Germinal center (tissue), 1 donor: ENCODE data around the gene ST6GALNAC3.
"Not testable (repeated sequence)": the region's sequence is repeated elsewhere in the genome, so short reads cannot be mapped to it uniquely, and the experiment has no call there.

Experiments
- DNase-seq: peaks from one replicate; pipeline ENCODE4 v3.0.0; 2012; ENCODE audit warnings: mixed read lengths, low spot score

ST6GALNAC3 gene

GRCh38 chr1:76109404-76109803 lies 34.9 kb downstream of the ST6GALNAC3 start:
- no peak for DNase-seq

GRCh38 chr1:76109901-76110560 lies 35.5 kb downstream of the ST6GALNAC3 start:
- no peak for DNase-seq

DNA sequence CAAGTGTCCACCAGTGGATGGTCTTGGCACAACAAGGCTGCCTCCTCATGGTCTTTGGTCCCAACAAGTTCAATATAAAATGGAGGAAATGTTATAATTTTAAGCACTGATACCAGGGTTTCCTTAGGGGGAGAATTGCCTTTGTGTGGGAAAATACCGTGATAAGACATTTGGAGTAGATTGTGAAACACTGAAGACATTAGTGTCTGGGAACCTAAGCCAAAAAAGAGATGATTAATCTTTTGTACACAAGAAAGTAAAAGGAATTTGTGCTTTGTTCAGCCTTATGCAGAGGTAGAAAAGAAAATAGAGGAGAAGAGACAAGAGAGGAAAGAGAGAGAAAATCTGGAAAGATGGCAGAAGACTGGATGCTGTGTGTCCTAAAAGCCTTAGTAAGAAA lies 36.1 kb downstream of the ST6GALNAC3 start:
- no peak for DNase-seq

GRCh38 chr1:76112321-76112720 lies 37.8 kb downstream of the ST6GALNAC3 start:
- not testable (repeated sequence) for DNase-seq

DNA sequence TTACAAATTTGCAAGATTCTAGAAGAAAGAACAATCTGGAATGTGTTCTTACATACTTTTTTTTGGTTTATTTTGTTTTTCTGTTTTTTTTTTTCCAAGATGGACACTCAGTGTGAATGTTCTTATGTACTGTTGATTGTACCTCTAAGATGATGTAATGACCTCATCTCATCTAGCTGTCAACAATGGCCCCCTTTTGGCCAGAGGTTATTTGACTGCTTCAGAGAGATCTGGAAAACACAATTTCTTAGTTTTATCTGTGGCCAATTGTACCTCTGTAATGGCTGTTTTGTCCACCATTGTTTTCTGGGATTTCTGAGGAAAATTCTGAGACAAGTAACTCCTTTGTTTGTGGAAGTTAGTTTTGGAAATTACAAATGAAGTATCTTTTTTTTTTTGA lies 38.9 kb downstream of the ST6GALNAC3 start:
- no peak for DNase-seq

DNA sequence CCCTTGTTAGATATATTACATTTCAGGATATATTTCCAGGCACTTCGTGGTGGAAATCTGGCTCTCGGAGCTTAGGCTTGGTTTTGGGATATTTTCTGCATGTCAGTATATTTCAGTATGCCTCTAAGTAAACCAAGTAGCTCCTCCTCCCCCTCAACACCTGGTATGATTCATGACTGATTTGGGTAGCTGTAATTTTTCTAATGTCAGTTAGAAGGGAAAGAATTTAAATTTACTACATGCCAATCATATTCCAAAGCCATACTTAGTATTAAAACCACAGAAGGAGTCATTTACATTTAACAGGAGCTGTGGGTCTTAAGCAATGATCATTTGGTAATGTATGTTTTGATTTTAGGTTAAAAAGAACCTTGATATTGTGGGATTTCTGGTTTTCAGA lies 40.6 kb downstream of the ST6GALNAC3 start:
- no peak for DNase-seq

DNA sequence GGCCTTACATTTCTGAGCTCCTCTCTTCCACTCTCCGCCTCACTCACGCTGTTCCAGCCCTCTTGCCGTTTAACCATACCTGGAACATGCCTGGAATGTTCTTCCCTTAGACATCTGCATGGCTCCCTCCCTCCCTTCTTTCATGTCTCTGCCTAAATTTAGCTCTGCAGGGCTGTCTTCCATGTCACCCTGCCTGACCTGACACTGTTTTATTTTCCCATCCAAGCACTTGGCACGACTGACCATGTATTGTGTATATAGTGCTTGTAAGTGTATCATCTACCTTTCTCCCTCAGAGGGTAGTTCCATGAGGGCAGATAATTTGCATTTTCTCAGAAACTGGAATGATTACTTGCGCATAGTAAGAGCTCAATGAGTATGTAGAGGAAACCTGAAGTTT lies 47.3 kb downstream of the ST6GALNAC3 start:
- no peak for DNase-seq

GRCh38 chr1:76122271-76122670 lies 47.7 kb downstream of the ST6GALNAC3 start:
- DNase-seq, result no peak

DNA sequence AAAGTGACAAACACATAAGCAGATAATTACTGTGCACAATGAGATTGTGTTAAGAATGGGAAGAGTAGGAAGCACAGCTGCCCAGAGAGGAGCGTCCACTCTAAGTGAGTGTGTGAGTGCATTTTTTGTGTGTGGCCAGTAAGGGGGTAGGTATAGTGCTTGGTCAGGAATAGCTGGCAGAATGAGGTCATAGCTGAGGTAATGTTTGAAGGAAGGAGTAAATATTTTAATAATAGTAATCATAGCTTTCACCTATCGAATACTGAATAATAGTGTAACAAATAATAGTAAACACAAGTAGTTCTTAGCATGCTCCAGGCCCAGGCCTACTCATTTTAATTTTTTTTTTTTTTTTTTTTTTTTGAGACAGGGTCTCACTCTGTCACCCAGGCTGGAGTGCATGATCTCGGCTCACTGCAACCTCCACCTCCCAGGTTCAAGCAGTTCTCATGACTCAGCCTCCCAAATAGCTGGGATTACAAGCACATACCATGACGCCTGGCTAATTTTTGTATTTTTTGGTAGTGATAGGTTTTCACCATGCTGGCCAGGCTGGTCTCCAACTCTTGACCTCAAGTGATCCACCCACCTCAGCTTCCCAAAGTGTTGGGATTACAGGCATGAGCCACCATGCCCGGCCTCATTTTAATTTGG lies 49.0 kb downstream of the ST6GALNAC3 start:
- DNase-seq, result not testable (repeated sequence)

DNA sequence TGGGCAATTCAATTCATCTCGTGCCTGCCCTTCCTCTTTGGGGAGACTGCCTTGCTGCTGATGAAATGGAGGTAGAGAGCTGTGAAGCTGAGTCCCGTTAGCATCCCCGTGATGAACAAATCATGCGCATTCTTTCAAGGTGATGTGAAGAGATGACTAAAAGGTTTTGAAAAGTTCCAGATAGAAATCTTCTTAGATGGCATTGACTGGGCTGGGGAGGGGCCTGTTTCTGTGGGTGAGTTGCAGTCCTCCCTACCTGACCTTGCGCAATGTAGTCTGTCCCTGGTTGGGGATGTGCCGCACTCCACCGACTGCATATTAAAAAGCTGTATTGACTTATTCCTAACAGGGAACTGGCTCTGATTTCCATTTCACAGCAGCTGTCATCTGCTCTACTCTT lies 49.6 kb downstream of the ST6GALNAC3 start:
- DNase-seq, result no peak

DNA sequence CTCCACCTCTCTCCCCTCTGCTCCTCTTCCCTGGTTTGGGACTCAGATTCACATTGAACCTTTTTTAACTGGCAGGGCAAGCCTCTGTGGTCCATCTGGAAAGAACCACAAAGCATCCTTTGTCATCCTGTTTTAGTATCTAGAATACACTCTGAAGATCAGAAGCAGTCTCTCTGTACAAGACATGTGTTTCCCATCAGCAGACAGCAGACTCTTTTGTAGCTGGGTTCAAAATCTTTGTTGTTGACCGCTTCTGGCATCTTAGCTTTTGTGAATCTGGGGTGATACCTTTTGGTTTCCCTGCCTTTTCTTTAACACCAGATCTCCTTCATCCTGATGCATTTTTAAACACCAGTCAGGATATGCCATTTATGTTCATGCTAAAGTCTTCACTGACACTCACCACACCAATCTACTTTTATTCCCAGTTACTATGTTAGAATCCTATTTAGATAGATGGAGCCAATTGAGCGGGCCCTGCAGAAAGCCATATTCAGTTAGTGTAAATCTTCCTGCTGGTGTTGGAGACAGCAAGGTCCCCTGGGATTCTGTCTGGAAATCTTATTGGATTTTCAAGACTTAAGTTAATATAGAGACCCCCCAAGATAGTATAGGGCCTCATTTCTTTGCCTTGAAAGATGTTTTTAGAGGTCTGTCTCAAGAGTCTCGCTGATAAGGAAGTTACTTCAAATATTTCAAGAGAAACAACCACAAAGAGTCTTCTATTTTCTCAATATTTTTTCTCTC lies 51.1 kb downstream of the ST6GALNAC3 start:
- no peak for DNase-seq

DNA sequence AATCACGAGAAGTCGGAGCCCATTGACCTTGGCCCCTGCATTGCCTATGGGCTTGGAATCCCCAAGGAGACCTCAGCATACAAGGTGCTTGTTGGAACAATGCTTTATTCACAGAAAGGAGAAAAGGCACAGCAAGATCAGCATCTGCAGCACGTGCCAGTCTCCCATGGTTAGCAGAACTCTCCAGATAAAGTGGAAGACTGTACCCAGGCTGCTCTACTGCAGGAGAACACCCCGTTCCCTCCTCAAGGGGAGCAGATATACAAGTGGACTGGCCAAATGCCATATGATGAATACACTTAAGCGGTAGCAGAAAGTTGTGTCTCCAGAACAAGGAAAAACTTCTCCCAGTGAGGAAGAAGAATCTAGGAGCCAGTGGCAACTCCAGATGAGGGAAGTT lies 53.5 kb downstream of the ST6GALNAC3 start:
- no peak for DNase-seq

DNA sequence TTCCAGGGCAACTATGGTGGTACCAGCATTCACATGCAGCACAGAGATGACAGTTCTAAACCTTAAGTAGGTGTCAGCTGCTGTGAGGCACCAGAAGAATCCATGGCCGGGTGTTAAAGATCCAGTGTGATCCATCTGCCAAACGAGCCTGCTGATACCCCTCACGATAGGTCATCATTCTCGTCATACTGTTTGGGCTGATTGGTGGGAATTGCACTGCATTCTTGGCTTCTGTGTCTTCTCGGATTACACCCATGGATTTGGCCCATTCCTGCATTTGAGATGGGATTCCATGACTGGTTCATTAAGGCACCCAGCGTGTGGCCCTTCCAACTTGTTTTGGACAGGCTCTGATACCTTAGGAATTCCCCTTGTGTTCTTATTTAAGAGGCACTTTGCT lies 55.2 kb downstream of the ST6GALNAC3 start:
- DNase-seq, result no peak

- DNase-seq, result no peak
These were observed 56.4 kb downstream of the ST6GALNAC3 start for GRCh38 chr1:76130992-76131391.

- no peak for DNase-seq
These were observed 59.4 kb downstream of the ST6GALNAC3 start for GRCh38 chr1:76133977-76134376.

GRCh38 chr1:76135835-76136234 lies 61.3 kb downstream of the ST6GALNAC3 start:
- no peak for DNase-seq

GRCh38 chr1:76136894-76137293 lies 62.3 kb downstream of the ST6GALNAC3 start:
- DNase-seq, result no peak

GRCh38 chr1:76137746-76138145 lies 63.2 kb downstream of the ST6GALNAC3 start:
- no peak for DNase-seq

DNA sequence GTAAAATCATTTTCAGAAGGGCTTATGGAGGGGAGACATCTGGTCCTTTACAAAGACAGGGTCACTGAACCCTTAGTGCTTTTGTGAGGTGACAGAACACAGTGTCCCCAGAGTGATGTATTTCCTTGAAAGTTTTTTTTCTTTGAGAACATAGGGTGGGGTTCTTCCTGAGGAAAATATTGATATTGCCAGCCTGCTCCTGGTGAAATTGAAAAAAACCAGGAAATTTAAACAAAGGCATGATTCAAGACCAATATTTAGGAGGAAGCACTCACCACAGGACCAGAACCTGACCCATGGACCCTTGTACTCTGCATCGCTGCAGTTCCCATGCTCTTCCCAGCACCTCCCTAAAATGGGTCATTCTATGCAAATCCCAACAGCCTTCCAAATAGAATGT lies 63.7 kb downstream of the ST6GALNAC3 start:
- no peak for DNase-seq

- no peak for DNase-seq
These were observed 65.7 kb downstream of the ST6GALNAC3 start for GRCh38 chr1:76140227-76140626.

GRCh38 chr1:76141929-76142328 lies 67.4 kb downstream of the ST6GALNAC3 start:
- no peak for DNase-seq

- no peak for DNase-seq
These were observed 68.4 kb downstream of the ST6GALNAC3 start for GRCh38 chr1:76142771-76143540.
